Dendritic cell treated with granulocyte-macrophage colony-stimulating factor and Interleukin-4, amounts not matched to agents 40 ng/mL and 50 ng/mL, for 4 days (primary cell): ENCODE data around the gene PLA2G3.
"Not testable (repeated sequence)": the region's sequence is repeated elsewhere in the genome, so short reads cannot be mapped to it uniquely, and the experiment has no call there.

Experiments used
- H3K27ac Mint-ChIP-seq: one replicate; pipeline ENCODE4 v1.8.0; 2022; ENCODE audit warnings: mild to moderate bottlenecking, mixed read lengths
- H3K27me3 Mint-ChIP-seq: one replicate; pipeline ENCODE4 v1.8.0; 2022; ENCODE audit warnings: mild to moderate bottlenecking, mixed read lengths
- H3K36me3 Mint-ChIP-seq: one replicate; pipeline ENCODE4 v1.8.0; 2022; ENCODE audit warnings: low read depth, mixed read lengths
- H3K4me1 Mint-ChIP-seq: one replicate; pipeline ENCODE4 v1.8.0; 2022; ENCODE audit warnings: low read depth, mixed read lengths
- H3K4me3 Mint-ChIP-seq: one replicate; pipeline ENCODE4 v1.8.0; 2022; ENCODE audit warnings: mild to moderate bottlenecking, moderate library complexity, mixed read lengths
- H3K9me3 Mint-ChIP-seq: one replicate; pipeline ENCODE4 v1.8.0; 2022; ENCODE audit warnings: mixed read lengths
- intact Hi-C: fragments of 100-400 bp; cut with micrococcal nuclease; formaldehyde crosslinking; loops from one replicate; pipeline ENCODE4 v1.15.0; 2022

The PLA2G3 gene

GRCh38 chr22:31097539-31097938, 42.8 kb downstream of the PLA2G3 start:
- intact Hi-C loops, H3K27me3 Mint-ChIP-seq: not testable (repeated sequence)

DNA sequence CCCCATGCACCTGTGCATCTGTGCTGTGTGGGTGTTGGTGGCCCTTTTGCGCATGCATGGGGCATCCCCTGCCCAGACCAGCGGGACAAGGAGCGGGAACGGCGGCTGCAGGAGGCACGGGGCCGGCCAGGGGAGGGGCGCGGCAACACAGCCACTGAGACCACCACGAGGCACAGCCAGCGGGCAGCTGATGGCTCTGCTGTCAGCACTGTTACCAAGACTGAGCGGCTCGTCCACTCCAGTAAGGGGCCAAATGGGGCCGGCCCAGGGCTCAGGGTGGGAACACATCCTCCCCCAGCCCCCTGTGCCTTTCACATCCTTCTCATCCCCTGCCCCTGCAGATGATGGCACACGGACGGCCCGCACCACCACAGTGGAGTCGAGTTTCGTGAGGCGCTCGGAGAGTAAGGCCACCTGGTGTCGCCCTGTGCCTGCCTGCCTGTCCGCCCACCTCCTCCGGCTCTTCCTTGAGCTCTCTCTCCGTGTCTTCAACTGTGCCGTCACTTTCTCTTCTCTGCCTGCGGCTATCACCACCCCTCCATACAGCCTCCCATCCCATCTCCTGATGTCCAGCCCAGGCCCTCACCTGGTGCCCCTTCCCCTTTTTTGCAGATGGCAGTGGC, 43.5 kb downstream of the PLA2G3 start:
- H3K27ac Mint-ChIP-seq: peak overlapping the region; percentile 20
- H3K4me1 Mint-ChIP-seq: peaks cover 8% of the 10 kb centered on the region
- peaks cover 31% of the 10 kb centered on the region for H3K36me3 Mint-ChIP-seq
- H3K27me3 Mint-ChIP-seq: no peaks in the 10 kb centered on the region
- no peaks in the 10 kb centered on the region for H3K9me3 Mint-ChIP-seq
- intact Hi-C loops: no loop called here
- H3K4me3 Mint-ChIP-seq: no peak overlapping the region

More at GRCh38 chr22:31097539-31097938, 42.8 kb downstream of the PLA2G3 start:
- not testable (repeated sequence) for H3K4me1 Mint-ChIP-seq, H3K27ac Mint-ChIP-seq, H3K4me3 Mint-ChIP-seq, H3K9me3 Mint-ChIP-seq
- H3K36me3 Mint-ChIP-seq: peaks cover 31% of the 10 kb centered on the region

DNA sequence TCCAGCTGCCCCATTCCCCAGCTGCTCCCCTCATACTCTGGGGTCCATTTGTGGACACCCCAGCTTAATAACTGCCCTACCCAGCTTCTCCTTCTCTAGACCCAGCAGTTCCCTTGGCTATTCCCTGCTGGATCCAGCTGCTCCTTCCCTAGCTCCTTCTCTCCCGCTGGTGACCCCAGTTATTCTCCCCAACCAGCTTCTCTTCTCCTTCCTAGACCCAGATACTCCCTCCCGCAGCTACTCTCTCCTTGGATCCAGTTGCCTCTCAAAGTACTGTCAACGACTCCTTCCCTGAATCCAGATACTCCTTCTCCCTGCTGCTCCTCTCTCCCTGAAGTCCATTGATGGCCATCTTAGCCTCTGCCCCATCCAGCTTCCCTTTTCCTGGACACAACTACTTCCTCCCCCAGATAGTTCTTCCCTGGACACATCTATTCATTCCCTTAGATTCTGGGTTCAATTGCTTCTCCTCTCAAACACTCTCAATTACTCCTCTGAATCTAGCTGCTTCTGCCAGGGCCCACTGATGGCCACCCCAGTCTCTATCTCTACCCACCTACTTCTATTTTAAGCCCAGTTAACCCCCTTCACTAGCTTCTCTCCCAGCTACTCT, 44.6 kb downstream of the PLA2G3 start:
- intact Hi-C loops: no loop called here
- Mint-ChIP-seq H3K27me3 (no peaks in the 10 kb centered on the region), H3K4me1 (peaks cover 8% of the 10 kb centered on the region), H3K9me3 (no peaks in the 10 kb centered on the region), H3K36me3 (peaks cover 36% of the 10 kb centered on the region), H3K4me3 (no peak overlapping the region), H3K27ac (no peak overlapping the region)

DNA sequence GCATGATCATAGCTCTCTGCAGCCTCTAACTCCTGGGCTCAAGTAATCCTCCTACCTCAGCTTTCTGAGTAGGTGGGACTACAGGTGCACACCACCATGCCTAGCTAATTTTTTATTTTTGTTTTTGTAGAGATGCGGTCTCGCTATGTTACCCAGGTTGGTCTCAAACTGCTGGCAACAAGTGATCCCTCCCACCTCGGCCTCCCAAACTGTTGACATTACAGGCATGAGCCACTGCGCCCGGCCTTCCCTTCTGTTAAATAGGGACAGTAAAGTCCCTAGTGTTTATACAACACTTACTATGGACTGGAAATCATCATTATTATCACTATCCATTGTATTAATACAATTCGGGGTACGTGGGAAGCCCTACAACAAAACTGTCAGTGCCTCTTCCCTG, 45.6 kb downstream of the PLA2G3 start:
- Mint-ChIP-seq H3K36me3 (peaks cover 31% of the 10 kb centered on the region), H3K27me3 (no peaks in the 10 kb centered on the region), H3K4me1 (peaks cover 8% of the 10 kb centered on the region), H3K27ac (no peak overlapping the region), H3K4me3 (no peak overlapping the region), H3K9me3 (no peaks in the 10 kb centered on the region)
- intact Hi-C loops: no loop called here

- peaks cover 10% of the 10 kb centered on the region for H3K4me1 Mint-ChIP-seq
- intact Hi-C loops: no loop called here
- H3K4me3 Mint-ChIP-seq: no peak overlapping the region
- H3K9me3 Mint-ChIP-seq: no peaks in the 10 kb centered on the region
- peaks cover 28% of the 10 kb centered on the region for H3K36me3 Mint-ChIP-seq
- no peak overlapping the region for H3K27ac Mint-ChIP-seq
- H3K27me3 Mint-ChIP-seq: no peaks in the 10 kb centered on the region
Observed at GRCh38 chr22:31094021-31094551, 46.2 kb downstream of the PLA2G3 start.

GRCh38 chr22:31093086-31093850, 47.0 kb downstream of the PLA2G3 start:
- Mint-ChIP-seq H3K9me3 (no peaks in the 10 kb centered on the region), H3K4me1 (peaks cover 15% of the 10 kb centered on the region), H3K27ac (no peak overlapping the region), H3K27me3 (no peaks in the 10 kb centered on the region), H3K4me3 (no peak overlapping the region), H3K36me3 (peaks cover 23% of the 10 kb centered on the region)
- intact Hi-C loops: no loop called here

GRCh38 chr22:31092161-31092560, 48.1 kb downstream of the PLA2G3 start:
- Mint-ChIP-seq H3K36me3 (peaks cover 20% of the 10 kb centered on the region), H3K27me3 (no peaks in the 10 kb centered on the region), H3K4me3 (no peak overlapping the region), H3K4me1 (peaks cover 15% of the 10 kb centered on the region), H3K27ac (no peak overlapping the region), H3K9me3 (no peaks in the 10 kb centered on the region)
- intact Hi-C loops: no loop called here

GRCh38 chr22:31091106-31091975, 49.0 kb downstream of the PLA2G3 start:
- peaks cover 13% of the 10 kb centered on the region for H3K36me3 Mint-ChIP-seq
- no peaks in the 10 kb centered on the region for H3K9me3 Mint-ChIP-seq
- H3K4me1 Mint-ChIP-seq: peaks cover 15% of the 10 kb centered on the region
- H3K4me3 Mint-ChIP-seq: no peak overlapping the region
- no peaks in the 10 kb centered on the region for H3K27me3 Mint-ChIP-seq
- no peak overlapping the region for H3K27ac Mint-ChIP-seq
- intact Hi-C loops: no loop called here

DNA sequence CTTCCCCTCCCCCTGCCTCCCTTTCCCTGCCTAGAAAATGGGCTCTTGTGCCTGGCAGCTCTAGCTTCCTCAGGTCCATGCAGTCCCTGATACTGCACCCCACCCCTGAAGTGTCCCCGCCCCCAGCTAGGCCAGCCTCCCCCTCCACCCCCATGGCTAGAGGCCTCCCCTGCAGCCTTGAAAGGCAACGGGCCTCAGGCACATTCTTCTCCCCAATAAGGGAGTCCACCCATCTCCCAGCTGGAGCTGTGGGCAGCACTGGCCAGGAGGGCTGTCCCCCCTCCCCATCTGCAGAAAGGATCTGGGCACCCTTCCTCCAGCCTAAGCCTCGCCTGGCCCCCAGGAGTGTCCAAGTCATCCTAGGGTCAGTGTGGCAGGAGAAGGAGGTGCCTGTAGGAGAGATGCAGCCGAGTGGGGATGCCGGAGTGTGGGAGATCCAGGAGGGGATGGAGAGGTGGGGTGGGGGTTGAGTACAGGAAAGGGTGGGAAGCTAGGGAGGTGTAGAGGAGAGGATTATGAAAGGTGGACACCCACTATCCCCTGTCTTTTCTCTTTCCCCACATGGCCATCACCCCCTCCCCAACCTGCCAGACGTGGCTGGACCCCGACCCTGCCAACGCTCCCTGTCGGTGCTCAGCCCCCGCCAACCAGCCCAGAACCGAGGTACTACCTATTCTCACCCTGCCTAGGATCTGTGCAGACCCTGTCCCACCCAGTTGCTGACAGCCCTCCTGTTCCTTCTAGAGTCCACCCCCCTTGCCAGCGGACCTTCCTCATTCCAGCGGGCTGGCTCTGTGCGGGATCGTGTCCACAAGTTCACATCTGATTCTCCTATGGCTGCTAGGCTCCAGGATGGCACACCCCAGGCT, 49.9 kb downstream of the PLA2G3 start:
- Mint-ChIP-seq H3K4me1 (peaks cover 10% of the 10 kb centered on the region), H3K27me3 (no peaks in the 10 kb centered on the region), H3K36me3 (peaks cover 9% of the 10 kb centered on the region), H3K27ac (no peak overlapping the region), H3K9me3 (no peaks in the 10 kb centered on the region), H3K4me3 (no peak overlapping the region)
- intact Hi-C loops: no loop called here

- peaks cover 15% of the 10 kb centered on the region for H3K4me1 Mint-ChIP-seq
- no peak overlapping the region for H3K27ac Mint-ChIP-seq
- H3K9me3 Mint-ChIP-seq: no peaks in the 10 kb centered on the region
- intact Hi-C loops: loop anchor here (1.0 to 10.0 kb wide), 4 partner anchors 59 to 185 kb away; partner anchors contain the start of gene RNF185
- no peak overlapping the region for H3K4me3 Mint-ChIP-seq
- no peaks in the 10 kb centered on the region for H3K27me3 Mint-ChIP-seq
- H3K36me3 Mint-ChIP-seq: peaks cover 19% of the 10 kb centered on the region
Observed at GRCh38 chr22:31089160-31090100, 50.9 kb downstream of the PLA2G3 start.

DNA sequence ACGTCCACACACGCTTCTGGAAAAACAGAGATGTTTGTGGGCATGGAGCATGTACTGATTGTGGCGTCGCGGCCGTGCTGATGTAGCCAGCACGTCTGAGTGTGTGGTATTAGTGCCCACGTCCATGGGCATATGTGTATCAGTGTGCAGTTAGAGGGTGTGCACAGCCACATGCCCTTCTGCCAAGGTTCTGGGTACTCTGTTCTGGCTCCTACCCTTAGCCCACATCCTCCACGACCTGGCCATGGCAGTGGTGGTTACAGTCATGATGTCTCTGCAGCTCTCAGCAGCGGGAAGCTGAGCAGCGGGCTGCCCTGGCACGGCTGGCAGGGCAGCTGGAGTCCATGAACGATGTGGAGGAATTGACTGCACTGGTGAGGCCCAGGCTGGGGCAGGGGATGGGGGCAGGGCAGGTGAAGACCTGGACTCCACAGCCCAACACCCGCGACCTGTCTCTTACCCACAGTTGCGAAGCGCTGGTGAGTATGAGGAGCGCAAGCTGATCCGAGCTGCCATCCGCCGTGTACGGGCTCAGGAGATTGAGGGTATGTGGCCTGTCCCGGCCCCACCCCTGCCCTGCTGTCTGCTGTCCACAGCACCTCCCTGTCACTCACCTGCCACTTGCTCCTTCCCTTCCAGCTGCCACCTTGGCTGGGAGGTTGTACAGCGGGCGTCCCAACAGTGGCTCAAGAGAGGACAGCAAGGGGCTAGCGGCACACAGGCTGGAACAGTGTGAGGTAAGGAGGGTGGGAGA, 51.9 kb downstream of the PLA2G3 start:
- Mint-ChIP-seq H3K27me3 (no peaks in the 10 kb centered on the region), H3K4me1 (peaks cover 25% of the 10 kb centered on the region), H3K4me3 (no peak overlapping the region), H3K36me3 (peaks cover 22% of the 10 kb centered on the region), H3K9me3 (no peaks in the 10 kb centered on the region), H3K27ac (no peak overlapping the region)
- intact Hi-C loops: loop anchor here (2.0 to 10.0 kb wide), 3 partner anchors 60 to 186 kb away; partner anchors contain the start of gene RNF185
